ENCODE results near the gene KDM2B. TPM values are rescaled to one million over a fixed set of nuclear protein-coding genes. Genes with fewer than 3 reads are reported as not detected.
A peak's percentile ranks its signal among the peaks of the same experiment; 100 is the strongest.
"Not testable (repeated sequence)": the region's sequence is repeated elsewhere in the genome, so short reads cannot be mapped to it uniquely, and the experiment has no call there.

The KDM2B gene
- total RNA-seq, 2 experiments from 2014 or later = 66.2 to 72.7 TPM

DNA sequence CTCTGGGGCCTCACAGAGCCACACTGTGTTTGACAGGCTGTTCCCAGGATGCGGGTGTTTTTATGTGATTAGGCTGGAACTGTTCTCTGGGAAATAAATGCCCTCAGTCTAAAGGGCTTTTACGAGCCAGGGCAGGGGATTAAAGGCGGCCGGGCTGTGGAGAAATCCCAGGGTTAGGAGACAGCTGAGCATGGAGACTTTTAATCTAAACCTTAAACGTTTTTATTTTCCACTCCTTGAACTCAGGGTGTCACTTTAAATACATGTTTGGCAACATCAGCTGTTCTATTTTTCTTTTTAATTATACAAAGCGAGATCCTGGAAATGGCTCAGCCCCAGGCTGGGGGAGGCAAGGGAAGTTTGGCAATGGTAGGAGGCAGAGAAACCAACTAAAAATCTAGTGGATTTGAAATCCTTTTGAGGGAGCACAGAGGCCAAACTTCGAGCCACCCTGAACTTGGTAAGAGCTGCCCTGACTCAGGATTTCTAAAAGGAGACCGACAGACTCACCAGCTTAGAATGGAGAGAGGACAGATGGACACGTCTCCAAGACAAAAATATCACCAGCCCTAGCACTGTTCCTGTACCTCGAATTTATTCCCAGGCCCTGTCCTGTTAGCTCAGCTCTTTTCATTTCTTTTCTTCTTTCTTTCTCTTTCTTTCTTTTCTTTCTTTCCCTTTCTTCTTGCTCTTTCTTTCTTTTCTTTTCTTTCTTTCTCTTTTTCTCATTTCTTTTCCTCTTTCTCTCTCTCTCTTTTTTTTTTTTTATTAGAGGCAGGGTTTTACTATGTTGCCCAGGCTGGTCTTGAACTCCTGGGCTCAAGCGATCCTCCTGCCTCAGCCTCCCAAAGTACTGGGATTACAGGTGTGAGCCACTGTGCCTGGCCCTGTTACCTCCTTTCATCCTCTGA lies 29.7 kb upstream of the KDM2B start:
- Mint-ChIP-seq H3K27me3 (no peaks in the 10 kb centered on the region), H3K9me3 (no peaks in the 10 kb centered on the region)
- POLR2A ChIA-PET = no interaction called here

DNA sequence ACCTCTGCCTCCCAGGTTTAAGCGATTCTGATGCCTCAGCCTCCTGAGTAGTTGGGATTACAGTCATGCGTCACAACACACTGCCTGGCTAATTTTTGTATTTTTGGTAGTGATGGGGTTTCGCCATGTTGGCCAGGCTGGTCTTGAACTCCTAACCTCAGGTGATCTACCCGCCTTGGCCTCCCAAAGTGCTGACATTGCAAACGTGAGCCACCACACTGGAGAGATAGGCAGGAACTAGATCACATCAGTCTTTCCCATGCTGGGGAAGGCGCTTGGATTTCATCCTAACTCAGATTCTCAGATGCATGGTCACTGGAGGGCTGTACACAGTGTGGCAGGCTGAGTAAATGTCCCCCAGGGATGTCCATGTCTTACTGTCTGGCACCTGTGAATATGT lies 27.5 kb upstream of the KDM2B start:
- ChIA-PET POLR2A (no interaction called here), CTCF (interaction anchor here (1.1 kb wide), 1 partner anchor 9 kb away, joined by 3 read pairs; no protein-coding TSS in a partner anchor)
- Mint-ChIP-seq H3K4me3 (no peak overlapping the region), H3K4me1 (peaks cover 8% of the 10 kb centered on the region), H3K27ac (no peak overlapping the region), H3K36me3 (ENCODE audit: low read depth) (no peaks in the 10 kb centered on the region), H3K9me3 (no peaks in the 10 kb centered on the region), H3K27me3 (no peaks in the 10 kb centered on the region)
- DNase-seq = no peak

More for the DNA sequence above, 29.7 kb upstream of the KDM2B start:
- Mint-ChIP-seq H3K4me1 (peaks cover 14% of the 10 kb centered on the region), H3K27ac (no peak overlapping the region), H3K4me3 (no peak overlapping the region), H3K36me3 (ENCODE audit: low read depth) (no peaks in the 10 kb centered on the region)
- no peak for DNase-seq
- CTCF ChIA-PET = interaction anchor here (0.5 to 2.0 kb wide), 7 partner anchors 10 to 1854 kb away, joined by 3 to 9 read pairs (median 3); no protein-coding TSS in a partner anchor

DNA sequence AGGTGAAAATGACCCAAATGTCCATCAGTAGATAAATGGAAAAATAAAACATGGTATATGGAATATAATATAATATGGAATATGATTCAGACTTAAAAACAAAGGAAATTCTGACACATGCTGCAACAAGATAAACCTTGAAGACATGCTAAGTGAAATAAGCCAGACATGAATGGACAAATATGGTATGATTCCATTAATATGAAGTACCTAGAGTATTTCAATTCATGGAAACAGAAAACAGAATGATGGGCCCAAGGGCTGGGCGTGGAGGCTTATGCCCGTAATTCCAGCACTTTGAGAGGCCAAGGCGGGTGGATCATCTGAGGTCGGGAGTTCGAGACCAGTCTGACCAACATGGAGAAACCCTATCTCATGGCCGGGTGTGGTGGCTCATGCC lies 22.8 kb upstream of the KDM2B start:
- DNase-seq = no peak
- H3K4me3 Mint-ChIP-seq = no peak overlapping the region
- no peaks in the 10 kb centered on the region for H3K27me3 Mint-ChIP-seq
- H3K27ac Mint-ChIP-seq = no peak overlapping the region
- H3K36me3 Mint-ChIP-seq (ENCODE audit: low read depth) = no peaks in the 10 kb centered on the region
- ChIA-PET POLR2A (no interaction called here), CTCF (interaction anchor here (0.7 kb wide), 1 partner anchor 67 kb away, joined by 3 read pairs; no protein-coding TSS in a partner anchor)
- H3K9me3 Mint-ChIP-seq = no peaks in the 10 kb centered on the region
- H3K4me1 Mint-ChIP-seq = peaks cover 6% of the 10 kb centered on the region

GRCh38 chr12:121602766-121603165 lies 21.9 kb upstream of the KDM2B start:
- Mint-ChIP-seq H3K9me3 (no peaks in the 10 kb centered on the region), H3K4me3 (no peak overlapping the region), H3K27ac (no peak overlapping the region), H3K27me3 (no peaks in the 10 kb centered on the region), H3K36me3 (ENCODE audit: low read depth) (no peaks in the 10 kb centered on the region), H3K4me1 (peaks cover 6% of the 10 kb centered on the region)
- POLR2A ChIA-PET = no interaction called here
- DNase-seq = no peak
- CTCF ChIA-PET = interaction anchor here (1.1 kb wide), 1 partner anchor 24 kb away, joined by 5 read pairs; the partner anchor contains the start of gene ORAI1

DNA sequence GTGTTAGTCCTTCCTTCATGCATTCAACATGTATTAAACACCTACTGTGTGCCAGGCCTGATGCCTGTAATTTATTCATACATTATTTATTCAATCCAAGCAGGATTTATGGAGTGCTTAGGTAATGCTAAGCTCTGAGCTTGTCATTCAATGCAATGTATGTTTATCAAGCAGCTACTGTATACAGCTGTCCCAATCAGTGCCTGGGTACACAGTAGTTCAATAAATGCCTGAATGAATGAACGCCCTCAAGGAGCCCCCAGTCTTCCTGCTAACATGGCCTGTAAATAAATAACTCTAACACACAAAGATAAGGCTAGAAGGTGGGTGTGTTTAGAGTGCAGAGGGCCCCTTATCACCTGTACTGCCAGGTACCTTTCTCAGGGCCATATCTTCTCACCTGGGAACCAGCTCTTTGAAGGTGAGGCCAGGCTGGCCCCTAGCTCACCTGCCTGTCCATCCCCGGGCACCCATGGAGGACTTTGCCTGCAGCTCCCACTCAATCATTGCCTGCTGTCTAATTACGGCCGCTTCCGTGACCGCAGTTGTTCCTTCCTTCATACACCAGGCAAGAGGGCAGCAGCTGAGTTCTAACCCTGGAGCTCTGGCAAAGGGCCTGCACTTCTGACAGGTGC lies 20.0 kb upstream of the KDM2B start:
- ChIA-PET POLR2A (no interaction called here), CTCF (interaction anchor here (0.6 to 2.6 kb wide), 6 partner anchors 10 to 1074 kb away, joined by 3 to 12 read pairs (median 4); no protein-coding TSS in a partner anchor)
- no peaks in the 10 kb centered on the region for H3K27me3 Mint-ChIP-seq
- H3K36me3 Mint-ChIP-seq (ENCODE audit: low read depth) = peaks cover 3% of the 10 kb centered on the region
- H3K9me3 Mint-ChIP-seq = no peaks in the 10 kb centered on the region
- no peak overlapping the region for H3K4me3 Mint-ChIP-seq
- H3K4me1 Mint-ChIP-seq = peaks cover 6% of the 10 kb centered on the region
- H3K27ac Mint-ChIP-seq = no peak overlapping the region
- DNase-seq = no peak

DNA sequence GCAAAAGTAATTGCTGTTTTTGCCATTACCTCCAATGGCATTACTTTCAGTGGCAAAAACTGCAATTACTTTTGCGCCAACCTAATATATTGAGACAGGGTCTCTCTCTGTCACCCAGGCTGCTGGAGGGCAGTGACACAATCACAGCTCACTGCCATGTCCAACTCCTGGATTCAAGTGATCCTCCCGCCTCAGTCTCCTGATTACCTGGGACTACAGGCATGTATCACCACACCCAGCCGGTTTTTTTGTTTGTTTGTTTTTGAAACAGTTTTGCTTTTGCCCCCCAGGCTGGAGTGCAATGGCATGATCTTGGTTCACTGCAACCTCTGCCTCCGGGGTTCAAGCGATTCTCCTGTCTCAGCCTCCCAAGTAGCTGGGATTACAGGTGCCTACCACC lies 15.7 kb upstream of the KDM2B start:
- no peak overlapping the region for H3K4me3 Mint-ChIP-seq
- POLR2A ChIA-PET = no interaction called here
- no peaks in the 10 kb centered on the region for H3K27me3 Mint-ChIP-seq
- peaks cover 17% of the 10 kb centered on the region for H3K36me3 Mint-ChIP-seq (ENCODE audit: low read depth)
- no peaks in the 10 kb centered on the region for H3K9me3 Mint-ChIP-seq
- CTCF ChIA-PET = no interaction called here
- H3K4me1 Mint-ChIP-seq = peaks cover 21% of the 10 kb centered on the region
- no peak overlapping the region for H3K27ac Mint-ChIP-seq
- DNase-seq = no peak

- ChIA-PET CTCF (no interaction called here), POLR2A (no interaction called here)
- Mint-ChIP-seq H3K36me3 (ENCODE audit: low read depth) (peaks cover 21% of the 10 kb centered on the region), H3K27me3 (no peaks in the 10 kb centered on the region), H3K27ac (no peak overlapping the region), H3K9me3 (no peaks in the 10 kb centered on the region), H3K4me1 (peaks cover 31% of the 10 kb centered on the region), H3K4me3 (no peak overlapping the region)
- no peak for DNase-seq
These were observed 14.7 kb upstream of the KDM2B start for GRCh38 chr12:121595520-121595919.

- H3K4me1 Mint-ChIP-seq = peaks cover 37% of the 10 kb centered on the region
- POLR2A ChIA-PET = no interaction called here
These were observed 11.5 kb upstream of the KDM2B start for GRCh38 chr12:121592320-121592719.

GRCh38 chr12:121590476-121591143 lies 9.8 kb upstream of the KDM2B start:
- H3K4me3 Mint-ChIP-seq = peak overlapping the region; percentile 73
- ChIA-PET CTCF (interaction anchor here (1.0 to 2.6 kb wide), 3 partner anchors 10 to 81 kb away, joined by 3 to 12 read pairs (median 3); no protein-coding TSS in a partner anchor), POLR2A (no interaction called here)
- no peaks in the 10 kb centered on the region for H3K27me3 Mint-ChIP-seq
- peak overlapping the region; percentile 99 for H3K27ac Mint-ChIP-seq
- H3K36me3 Mint-ChIP-seq (ENCODE audit: low read depth) = peaks cover 15% of the 10 kb centered on the region
- H3K9me3 Mint-ChIP-seq = no peaks in the 10 kb centered on the region
- peak; percentile 79 for DNase-seq
- H3K4me1 Mint-ChIP-seq = peaks cover 42% of the 10 kb centered on the region

More at GRCh38 chr12:121592320-121592719, 11.5 kb upstream of the KDM2B start:
- CTCF ChIA-PET = interaction anchor here (0.7 to 2.6 kb wide), 3 partner anchors 8 to 46 kb away, joined by 3 to 12 read pairs (median 7); no protein-coding TSS in a partner anchor
- Mint-ChIP-seq H3K27ac (peak overlapping the region; percentile 75), H3K4me3 (no peak overlapping the region), H3K36me3 (ENCODE audit: low read depth) (peaks cover 21% of the 10 kb centered on the region), H3K9me3 (no peaks in the 10 kb centered on the region), H3K27me3 (no peaks in the 10 kb centered on the region)
- no peak for DNase-seq

GRCh38 chr12:121584885-121585284 lies 4.1 kb upstream of the KDM2B start:
- peaks cover 44% of the 10 kb centered on the region for H3K4me1 Mint-ChIP-seq
- H3K9me3 Mint-ChIP-seq; H3K36me3 Mint-ChIP-seq (ENCODE audit: low read depth); H3K27ac Mint-ChIP-seq; H3K4me3 Mint-ChIP-seq; POLR2A ChIA-PET; H3K27me3 Mint-ChIP-seq; DNase-seq: not testable (repeated sequence)
- CTCF ChIA-PET = interaction anchor here (1.2 to 1.5 kb wide), 2 partner anchors 76 to 85 kb away, joined by 3 read pairs; partner anchors contain the start of gene MORN3

- H3K9me3 Mint-ChIP-seq; H3K27ac Mint-ChIP-seq; H3K36me3 Mint-ChIP-seq (ENCODE audit: low read depth); DNase-seq; H3K4me3 Mint-ChIP-seq; H3K27me3 Mint-ChIP-seq: not testable (repeated sequence)
- H3K4me1 Mint-ChIP-seq = peaks cover 40% of the 10 kb centered on the region
- POLR2A ChIA-PET = interaction anchor here (0.6 kb wide), 1 partner anchor 1382 kb away, joined by 3 read pairs; the partner anchor contains the start of gene RPLP0
- CTCF ChIA-PET = interaction anchor here (1.7 kb wide), 1 partner anchor 212 kb away, joined by 6 read pairs; no protein-coding TSS in a partner anchor
These were observed 2.5 kb upstream of the KDM2B start for GRCh38 chr12:121583334-121583661.

GRCh38 chr12:121582583-121583333 lies 1.9 kb upstream of the KDM2B start:
- H3K27me3 Mint-ChIP-seq = no peaks in the 10 kb centered on the region
- ChIA-PET CTCF (interaction anchor here (1.7 kb wide), 1 partner anchor 212 kb away, joined by 6 read pairs; no protein-coding TSS in a partner anchor), POLR2A (interaction anchor here (0.6 kb wide), 1 partner anchor 1382 kb away, joined by 3 read pairs; the partner anchor contains the start of gene RPLP0)
- H3K4me1 Mint-ChIP-seq = peaks cover 40% of the 10 kb centered on the region
- H3K27ac Mint-ChIP-seq = no peak overlapping the region
- H3K4me3 Mint-ChIP-seq = peak overlapping the region; percentile 99
- peaks cover 4% of the 10 kb centered on the region for H3K36me3 Mint-ChIP-seq (ENCODE audit: low read depth)
- no peak for DNase-seq
- no peaks in the 10 kb centered on the region for H3K9me3 Mint-ChIP-seq
